ENCODE data around the gene TCN2. TPM values are rescaled to one million over a fixed set of nuclear protein-coding genes. Genes with fewer than 3 reads are reported as not detected.

TCN2 gene
- total and polyA plus RNA-seq, 9 of the 15 experiments (the other 6 are each of a cell fraction or from before 2014, with no cell fraction given) = 0.88 to 5.4 (median 1.7) TPM

- TF ChIP-seq IRF9 (tag; IDR thresholded peaks at IDR 0.05) = peak; percentile 31; the same call in 1 of the 2 replicates
- TF ChIP-seq MAX (CRISPR knock-in tag; IDR thresholded peaks at IDR 0.05) = peak; percentile 80; the same call in 1 of the 2 replicates
- 0 out of 2 replicates have a peak, but pooled peaks have one; percentile 51 for TF ChIP-seq KAT7 (CRISPR knock-in tag; IDR thresholded peaks at IDR 0.05; ENCODE audit: borderline replicate concordance)
- 0 out of 2 replicates have a peak, but pooled peaks have one; percentile 18 for TF ChIP-seq DMBX1 (CRISPR knock-in tag; IDR thresholded peaks at IDR 0.05; ENCODE audit: borderline replicate concordance)
- peak; percentile 88 for TF ChIP-seq TFAP4 (CRISPR knock-in tag; IDR thresholded peaks at IDR 0.05; ENCODE audit: borderline replicate concordance)
- no peak for TF ChIP-seq ZNF253 (CRISPR knock-in tag; conservative IDR thresholded peaks at IDR 0.05)
- TF ChIP-seq ZBTB9 (CRISPR knock-in tag; IDR thresholded peaks at IDR 0.05) = no peak
- TF ChIP-seq GTF3C2 (IDR thresholded peaks at IDR 0.05; ENCODE audit: borderline replicate concordance, extremely low read depth, insufficient read length) = no peak
- no peak for TF ChIP-seq USF2 (CRISPR knock-in tag; IDR thresholded peaks at IDR 0.05)
- TF ChIP-seq FOSL1 (tag; conservative IDR thresholded peaks at IDR 0.05) = peak; percentile 84
- TF ChIP-seq MNT (conservative IDR thresholded peaks at IDR 0.05) = no peak; a peak in 1 of 4 replicates
- no peak for TF ChIP-seq SIX5 (IDR thresholded peaks at IDR 0.05; ENCODE audit: borderline replicate concordance in 1 of 2, insufficient read depth in 1 of 2, low read depth in 1 of 2, low read length in 2 of 2)
These were observed 2.5 kb downstream of the TCN2 start (continued) for GRCh38 chr22:30609260-30610185.

Data from K562 (cell line).